ENCODE results near the gene GJC1. TPM values are rescaled to one million over a fixed set of nuclear protein-coding genes. Genes with fewer than 3 reads are reported as not detected.
A peak's percentile ranks its signal among the peaks of the same experiment; 100 is the strongest.

GJC1 gene
- polyA plus RNA-seq, 1 of the 3 experiments (the other 2 are of a cell fraction): 15.2 TPM

- peaks cover 0 to 23% of the 10 kb centered on the region in 2 experiments; a peak in 1 of 4 replicates for H3K4me1 ChIP-seq (ENCODE audit: control insufficient read depth in 1 of 2, insufficient read depth in 2 of 2, low read depth in 1 of 2, low read length in 1 of 2)
- H2AFZ ChIP-seq (ENCODE audit: low read depth): peak overlapping the region; percentile 42; the same call in 1 of the 2 replicates
Measured at GRCh38 chr17:44782326-44782850, 47.7 kb downstream of the GJC1 start.

DNA sequence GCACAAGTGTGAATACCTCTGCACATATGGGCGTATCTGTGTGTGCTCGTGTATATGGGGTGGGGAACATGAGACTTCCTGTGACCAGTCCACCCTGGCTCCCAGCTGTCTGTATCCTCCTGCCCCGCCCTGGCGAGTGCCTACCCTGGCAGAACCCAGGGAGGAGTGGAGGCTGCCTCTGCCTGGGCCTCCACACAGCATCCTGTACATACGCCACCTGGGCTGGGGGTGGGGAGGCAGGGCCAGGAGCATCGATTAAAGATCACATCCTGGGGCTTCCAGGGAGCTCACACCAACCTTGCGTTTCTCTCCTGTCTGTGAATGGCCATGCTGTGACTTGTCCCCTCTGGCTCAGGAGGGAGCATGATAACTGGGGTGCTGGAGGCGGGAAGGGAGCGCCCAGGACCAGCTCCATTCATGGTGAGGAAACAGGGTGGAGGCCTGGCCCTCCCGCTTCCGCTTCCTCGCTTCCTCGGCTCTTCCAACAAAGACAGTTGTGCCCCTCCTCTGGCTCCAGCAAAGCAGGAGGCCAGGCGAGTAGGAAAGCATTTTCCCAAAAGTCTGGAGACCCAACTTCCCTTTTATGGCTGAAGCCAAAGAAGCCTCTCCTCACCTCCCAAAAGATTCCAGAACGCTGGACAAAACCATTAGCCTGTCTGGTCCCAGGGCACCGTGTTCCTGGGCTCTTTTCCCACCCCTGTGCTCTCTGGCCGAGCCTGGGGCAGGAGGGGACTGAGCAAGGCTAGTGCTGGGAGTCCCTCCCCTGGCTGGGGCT, 48.3 kb downstream of the GJC1 start:
- no peaks in the 10 kb centered on the region for H4K20me1 ChIP-seq (ENCODE audit: insufficient read depth)
- CTCF ChIA-PET: interaction anchor here (0.9 to 17.7 kb wide), 7 partner anchors 26 to 240 kb away, joined by 3 to 420 read pairs (median 40); partner anchors contain the start of gene HIGD1B
- H3K4me2 ChIP-seq: no peak overlapping the region
- H3K79me2 ChIP-seq (ENCODE audit: insufficient read depth): no peaks in the 10 kb centered on the region
- no peaks in the 10 kb centered on the region for H3K36me3 ChIP-seq (replicated peaks in 1 of 2; ENCODE audit: control insufficient read depth in 1 of 2, insufficient read depth in 2 of 2, low read length in 1 of 2)
- no peaks in the 10 kb centered on the region for H3K27me3 ChIP-seq (ENCODE audit: insufficient read depth)
- peak; percentile 35 for DNase-seq
- H3F3A ChIP-seq (replicated peaks; ENCODE audit: insufficient read depth): no peaks in the 10 kb centered on the region
- no peak overlapping the region for H3K9ac ChIP-seq
- no peaks in the 10 kb centered on the region for H3K9me3 ChIP-seq
- H3K4me3 ChIP-seq (ENCODE audit: low read depth in 2 of 2, low read length in 1 of 2): no peak overlapping the region
- POLR2A ChIA-PET: no interaction called here
- peak overlapping the region; percentile 42; the same call in 1 of the 2 replicates for H2AFZ ChIP-seq (ENCODE audit: low read depth)
- H3K27ac ChIP-seq (ENCODE audit: low read depth in 2 of 2, low read length in 1 of 2): no peak overlapping the region
- no peaks in the 10 kb centered on the region for H3K9me2 ChIP-seq
- 85% methylated on average over 14 of the region's 17 CpGs for WGBS (ENCODE audit: low lambda C conversion rate)
- peaks cover 0 to 17% of the 10 kb centered on the region in 2 experiments; a peak in 1 of 4 replicates for H3K4me1 ChIP-seq (ENCODE audit: control insufficient read depth in 1 of 2, insufficient read depth in 2 of 2, low read depth in 1 of 2, low read length in 1 of 2)
- TF ChIP-seq CTCF (IDR thresholded peaks at IDR 0.05) (no peak), SIN3A (IDR thresholded peaks at IDR 0.05; ENCODE audit: borderline replicate concordance, low read depth, low read length) (no peak), SMC3 (IDR thresholded peaks at IDR 0.05; ENCODE audit: low read depth, low read length) (no peak), USF2 (IDR thresholded peaks at IDR 0.05; ENCODE audit: borderline replicate concordance, low read depth, low read length) (no peak), MXI1 (IDR thresholded peaks at IDR 0.05; ENCODE audit: low read depth, low read length) (no peak), EP300 (IDR thresholded peaks at IDR 0.05; ENCODE audit: borderline replicate concordance in 1 of 2, low read depth in 1 of 2, low read length in 1 of 2) (no peak), GATA2 (CRISPR knock-in tag; IDR thresholded peaks at IDR 0.05) (no peak), FOXM1 (IDR thresholded peaks at IDR 0.05; ENCODE audit: low read depth) (no peak), POLR2AphosphoS5 (IDR thresholded peaks at IDR 0.05; ENCODE audit: low read depth, low read length) (no peak), FOXJ3 (CRISPR knock-in tag; IDR thresholded peaks at IDR 0.05) (no peak), NRF1 (IDR thresholded peaks at IDR 0.05; ENCODE audit: low read depth, low read length) (no peak), JUND (IDR thresholded peaks at IDR 0.05) (no peak), NFIC (IDR thresholded peaks at IDR 0.05; ENCODE audit: borderline replicate concordance) (no peak)

More at GRCh38 chr17:44782326-44782850, 47.7 kb downstream of the GJC1 start:
- H3K27ac ChIP-seq (ENCODE audit: low read depth in 2 of 2, low read length in 1 of 2): no peak overlapping the region
- no peak for DNase-seq
- H3K4me2 ChIP-seq: no peak overlapping the region
- no peaks in the 10 kb centered on the region for H4K20me1 ChIP-seq (ENCODE audit: insufficient read depth)
- H3K9me2 ChIP-seq: no peaks in the 10 kb centered on the region
- H3K27me3 ChIP-seq (ENCODE audit: insufficient read depth): no peaks in the 10 kb centered on the region
- H3K4me3 ChIP-seq (ENCODE audit: low read depth in 2 of 2, low read length in 1 of 2): no peak overlapping the region
- POLR2A ChIA-PET: no interaction called here
- no peak overlapping the region for H3K9ac ChIP-seq
- H3K9me3 ChIP-seq: no peaks in the 10 kb centered on the region
- no peaks in the 10 kb centered on the region for H3K36me3 ChIP-seq (replicated peaks in 1 of 2; ENCODE audit: control insufficient read depth in 1 of 2, insufficient read depth in 2 of 2, low read length in 1 of 2)
- TF ChIP-seq NRF1 (IDR thresholded peaks at IDR 0.05; ENCODE audit: low read depth, low read length): no peak
- no peak for TF ChIP-seq REST (IDR thresholded peaks at IDR 0.05; ENCODE audit: low read depth, low read length)
- no peaks in the 10 kb centered on the region for H3F3A ChIP-seq (replicated peaks; ENCODE audit: insufficient read depth)
- no peaks in the 10 kb centered on the region for H3K79me2 ChIP-seq (ENCODE audit: insufficient read depth)
- WGBS (ENCODE audit: low lambda C conversion rate): 84% methylated on average over 10 of the region's 11 CpGs
- CTCF ChIA-PET: interaction anchor here (0.7 to 17.7 kb wide), 6 partner anchors 36 to 239 kb away, joined by 3 to 420 read pairs (median 22); no protein-coding TSS in a partner anchor
